Brain (organoid and tissue), 1 donor: ENCODE data around the gene UNC45B. TPM values are rescaled to one million over a fixed set of nuclear protein-coding genes. Genes with fewer than 3 reads are reported as not detected.

Experiments
- polyA plus RNA-seq: library from polyadenylated mRNA; stranded (reverse); fragments of 350-450 nt; fragmentation: Illumina TruSeq; extraction: RNeasy Lipid Tissue Mini Kit (QIAGEN cat#74804); gene quantifications from one replicate; pipeline ENCODE4 v1.2.3, GENCODE V29; 2015; ENCODE audit warnings: low read depth, low replicate concordance; ENCODE audit not compliant: insufficient read depth

Gene UNC45B
- polyA plus RNA-seq, 1 donor from 2014 or later, result not detected

Other genes with a start within 250 kb of the UNC45B start
- 1.9 TPM for gene CCT6B, start 186.4 kb upstream of the UNC45B start, polyA plus RNA-seq
- gene ZNF830, start 186.3 kb upstream of the UNC45B start, polyA plus RNA-seq, result 14.3 TPM
- gene LIG3, start 167.3 kb upstream of the UNC45B start, polyA plus RNA-seq, result 35.9 TPM
- 25.3 TPM for gene RFFL, start 84.1 kb upstream of the UNC45B start, polyA plus RNA-seq
- gene RAD51D, start 28.0 kb upstream of the UNC45B start, polyA plus RNA-seq, result 16.2 TPM
- not detected for gene FNDC8, start 26.2 kb upstream of the UNC45B start, polyA plus RNA-seq
- gene NLE1, start 5.5 kb upstream of the UNC45B start, polyA plus RNA-seq, result 14.8 TPM
- not detected for gene SLC35G3, start 46.6 kb downstream of the UNC45B start, polyA plus RNA-seq
- gene SLFN5, start 95.3 kb downstream of the UNC45B start, polyA plus RNA-seq, result 2.6 TPM
- 2.4 TPM for gene SLFN11, start 225.8 kb downstream of the UNC45B start, polyA plus RNA-seq